K562 (cell line): Measurements from ENCODE around the gene PSMA2. TPM values are rescaled to one million over a fixed set of nuclear protein-coding genes. Genes with fewer than 3 reads are reported as not detected.
A peak's percentile ranks its signal among the peaks of the same experiment; 100 is the strongest.

Source experiments
- CBX5 ChIP-seq: IDR thresholded peaks from 2 replicates; pipeline ENCODE4 v1.6.1; 2014; ENCODE audit warnings: low read depth, borderline replicate concordance
- L3MBTL2 ChIP-seq: fragments of 450-650 bp; IDR thresholded peaks from 2 replicates; pipeline ENCODE4 v1.6.1; 2016; ENCODE audit warnings: mild to moderate bottlenecking, moderate library complexity
- MXI1 ChIP-seq: IDR thresholded peaks from 2 replicates; pipeline ENCODE4 v1.6.1; 2011; ENCODE audit warnings: low read depth, mild to moderate bottlenecking, improper control_type of control experiment, low read length
- NCOA6 ChIP-seq: fragments of 450-650 bp; IDR thresholded peaks from 2 replicates; pipeline ENCODE4 v1.6.1; 2017; ENCODE audit warnings: mild to moderate bottlenecking
- TEAD4 ChIP-seq, 2 experiments: sonication (generic) in 1 of 2; formaldehyde crosslinking in 1 of 2; IDR thresholded peaks; 2 replicates each; pipeline versions ENCODE4 v1.6.1 to v1.8.0; 2012 to 2022; ENCODE audit warnings: borderline replicate concordance in 1 of 2, inconsistent platforms in 1 of 2, low read length in 1 of 2, mild to moderate bottlenecking in 1 of 2, missing genetic modification reagents in 1 of 2
- TFAM ChIP-seq: fragments of 250-450 bp; sonication (Bioruptor Pico); conservative IDR thresholded peaks from 2 replicates; pipeline ENCODE4 v1.5.0; 2021; ENCODE audit warnings: mild to moderate bottlenecking, moderate library complexity
- ZFP1 ChIP-seq: fragments of 450-650 bp; formaldehyde crosslinking; IDR thresholded peaks from 2 replicates; pipeline ENCODE4 v1.4.0; 2020; ENCODE audit warnings: mild to moderate bottlenecking, mixed read lengths
- polyA plus RNA-seq, 8 experiments: library from polyadenylated mRNA; depleted of rRNA in 4 of 8; stranded (reverse) in 5 of 8; unstranded in 3 of 8; fragments of >200 nt; fragmentation: Nextera tagmentation in 2 of 8; fragmentation: Illumina TruSeq in 1 of 8; extraction: Ambion mirVana in 2 of 8; extraction: Trizol in 1 of 8; gene quantifications; 2 replicates each; pipeline versions ENCODE4 v1.2.1 to v1.2.3, GENCODE V29; 2011 to 2014; ENCODE audit warnings: inconsistent platforms in 1 of 8, missing spikeins in 1 of 8
- total RNA-seq, 7 experiments: library from RNA; depleted of rRNA in 6 of 7; stranded (reverse); fragments of >200 nt in 6 of 7; fragmentation: Illumina TruSeq in 2 of 7; extraction: Trizol in 2 of 7; gene quantifications; 2 replicates each; pipeline versions ENCODE4 v1.2.1 to v1.2.3, GENCODE V29; 2011 to 2021; ENCODE audit warnings: low replicate concordance in 1 of 7
- TF ChIP-seq, protein P1 (sequence below): sonication (generic); formaldehyde crosslinking; IDR thresholded peaks from 2 replicates; pipeline ENCODE4 v1.8.0; 2023; ENCODE audit warnings: mild to moderate bottlenecking, missing genetic modification reagents
- TF ChIP-seq, protein P2 (sequence below), 2 experiments: fragments of 450-650 bp in 1 of 2; sonication (generic) in 1 of 2; formaldehyde crosslinking in 1 of 2; IDR thresholded peaks; 2 replicates each; pipeline versions ENCODE4 v1.7.1 to v1.9.0; 2016 to 2022; ENCODE audit warnings: inconsistent platforms in 1 of 2, mild to moderate bottlenecking in 1 of 2, missing genetic modification reagents in 1 of 2
- TF ChIP-seq, protein P3 (sequence below), 2 experiments: fragments of 450-650 bp; conservative IDR thresholded peaks; 2 replicates each; pipeline ENCODE4 v1.6.1; 2017; ENCODE audit warnings: mild to moderate bottlenecking in 2 of 2, moderate library complexity in 2 of 2
- TF ChIP-seq, protein P4 (sequence below): fragments of 250-450 bp; sonication (Bioruptor Pico); IDR thresholded peaks from 2 replicates; pipeline ENCODE4 v1.8.0; 2021; ENCODE audit warnings: moderate library complexity, mild to moderate bottlenecking, inconsistent platforms

PSMA2 gene
- total and polyA plus RNA-seq, 9 of the 15 experiments (the other 6 are each of a cell fraction or from before 2014, with no cell fraction given) = 91.7 to 1,070 (median 213) TPM

DNA sequence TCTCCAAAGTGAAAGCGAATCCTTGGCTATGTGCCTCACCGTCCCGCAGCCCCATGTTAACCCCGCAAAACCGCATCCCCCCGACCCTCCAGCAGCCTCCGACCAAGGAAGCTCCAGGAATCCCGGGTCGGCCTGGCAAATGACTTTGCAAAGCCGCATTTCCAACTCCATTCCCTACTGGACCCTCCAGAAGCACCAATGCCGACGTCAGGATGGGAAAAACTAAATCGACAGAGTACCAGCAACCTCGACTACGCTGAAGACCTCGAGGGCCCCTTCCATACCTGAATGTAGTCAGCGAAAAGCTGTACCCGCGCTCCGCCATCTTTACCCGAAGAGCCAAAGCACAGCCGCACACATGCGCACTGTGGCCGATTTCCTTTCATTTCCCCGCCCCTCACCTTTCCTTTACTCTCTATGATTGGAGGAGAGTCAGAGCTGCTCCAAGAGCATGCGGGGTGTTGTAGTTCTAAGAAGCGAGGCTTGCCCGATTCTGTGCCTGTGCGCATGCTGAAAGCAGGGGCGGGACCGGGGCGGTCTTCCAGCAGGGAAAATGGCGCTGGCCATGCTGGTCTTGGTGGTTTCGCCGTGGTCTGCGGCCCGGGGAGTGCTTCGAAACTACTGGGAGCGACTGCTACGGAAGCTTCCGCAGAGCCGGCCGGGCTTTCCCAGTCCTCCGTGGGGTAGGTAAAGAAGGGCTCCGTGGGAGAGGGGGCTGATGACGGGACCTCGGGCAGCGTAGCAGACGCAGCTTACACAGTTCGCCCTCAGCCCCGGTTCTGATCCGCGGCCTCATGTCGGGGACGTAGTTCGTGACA lies at the start of gene PSMA2, which contains the start of gene MRPL32 (continued):
- TF ChIP-seq, protein P1, sequence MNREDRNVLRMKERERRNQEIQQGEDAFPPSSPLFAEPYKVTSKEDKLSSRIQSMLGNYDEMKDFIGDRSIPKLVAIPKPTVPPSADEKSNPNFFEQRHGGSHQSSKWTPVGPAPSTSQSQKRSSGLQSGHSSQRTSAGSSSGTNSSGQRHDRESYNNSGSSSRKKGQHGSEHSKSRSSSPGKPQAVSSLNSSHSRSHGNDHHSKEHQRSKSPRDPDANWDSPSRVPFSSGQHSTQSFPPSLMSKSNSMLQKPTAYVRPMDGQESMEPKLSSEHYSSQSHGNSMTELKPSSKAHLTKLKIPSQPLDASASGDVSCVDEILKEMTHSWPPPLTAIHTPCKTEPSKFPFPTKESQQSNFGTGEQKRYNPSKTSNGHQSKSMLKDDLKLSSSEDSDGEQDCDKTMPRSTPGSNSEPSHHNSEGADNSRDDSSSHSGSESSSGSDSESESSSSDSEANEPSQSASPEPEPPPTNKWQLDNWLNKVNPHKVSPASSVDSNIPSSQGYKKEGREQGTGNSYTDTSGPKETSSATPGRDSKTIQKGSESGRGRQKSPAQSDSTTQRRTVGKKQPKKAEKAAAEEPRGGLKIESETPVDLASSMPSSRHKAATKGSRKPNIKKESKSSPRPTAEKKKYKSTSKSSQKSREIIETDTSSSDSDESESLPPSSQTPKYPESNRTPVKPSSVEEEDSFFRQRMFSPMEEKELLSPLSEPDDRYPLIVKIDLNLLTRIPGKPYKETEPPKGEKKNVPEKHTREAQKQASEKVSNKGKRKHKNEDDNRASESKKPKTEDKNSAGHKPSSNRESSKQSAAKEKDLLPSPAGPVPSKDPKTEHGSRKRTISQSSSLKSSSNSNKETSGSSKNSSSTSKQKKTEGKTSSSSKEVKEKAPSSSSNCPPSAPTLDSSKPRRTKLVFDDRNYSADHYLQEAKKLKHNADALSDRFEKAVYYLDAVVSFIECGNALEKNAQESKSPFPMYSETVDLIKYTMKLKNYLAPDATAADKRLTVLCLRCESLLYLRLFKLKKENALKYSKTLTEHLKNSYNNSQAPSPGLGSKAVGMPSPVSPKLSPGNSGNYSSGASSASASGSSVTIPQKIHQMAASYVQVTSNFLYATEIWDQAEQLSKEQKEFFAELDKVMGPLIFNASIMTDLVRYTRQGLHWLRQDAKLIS (CRISPR knock-in tag) = no peak; the same call in 1 of the 2 replicates
- TF ChIP-seq CBX5 (no peak), TEAD4 (IDR thresholded peaks at IDR 0.05; ENCODE audit: low read length) (no peak), TEAD4 (CRISPR knock-in tag; IDR thresholded peaks at IDR 0.05; ENCODE audit: borderline replicate concordance) (no peak), ZFP1 (CRISPR knock-in tag) (no peak), TFAM (CRISPR knock-in tag) (no peak), L3MBTL2 (peak; percentile 50; the same call in 1 of the 2 replicates), MXI1 (peak; percentile 95), NCOA6 (no peak)
- TF ChIP-seq, protein P2, sequence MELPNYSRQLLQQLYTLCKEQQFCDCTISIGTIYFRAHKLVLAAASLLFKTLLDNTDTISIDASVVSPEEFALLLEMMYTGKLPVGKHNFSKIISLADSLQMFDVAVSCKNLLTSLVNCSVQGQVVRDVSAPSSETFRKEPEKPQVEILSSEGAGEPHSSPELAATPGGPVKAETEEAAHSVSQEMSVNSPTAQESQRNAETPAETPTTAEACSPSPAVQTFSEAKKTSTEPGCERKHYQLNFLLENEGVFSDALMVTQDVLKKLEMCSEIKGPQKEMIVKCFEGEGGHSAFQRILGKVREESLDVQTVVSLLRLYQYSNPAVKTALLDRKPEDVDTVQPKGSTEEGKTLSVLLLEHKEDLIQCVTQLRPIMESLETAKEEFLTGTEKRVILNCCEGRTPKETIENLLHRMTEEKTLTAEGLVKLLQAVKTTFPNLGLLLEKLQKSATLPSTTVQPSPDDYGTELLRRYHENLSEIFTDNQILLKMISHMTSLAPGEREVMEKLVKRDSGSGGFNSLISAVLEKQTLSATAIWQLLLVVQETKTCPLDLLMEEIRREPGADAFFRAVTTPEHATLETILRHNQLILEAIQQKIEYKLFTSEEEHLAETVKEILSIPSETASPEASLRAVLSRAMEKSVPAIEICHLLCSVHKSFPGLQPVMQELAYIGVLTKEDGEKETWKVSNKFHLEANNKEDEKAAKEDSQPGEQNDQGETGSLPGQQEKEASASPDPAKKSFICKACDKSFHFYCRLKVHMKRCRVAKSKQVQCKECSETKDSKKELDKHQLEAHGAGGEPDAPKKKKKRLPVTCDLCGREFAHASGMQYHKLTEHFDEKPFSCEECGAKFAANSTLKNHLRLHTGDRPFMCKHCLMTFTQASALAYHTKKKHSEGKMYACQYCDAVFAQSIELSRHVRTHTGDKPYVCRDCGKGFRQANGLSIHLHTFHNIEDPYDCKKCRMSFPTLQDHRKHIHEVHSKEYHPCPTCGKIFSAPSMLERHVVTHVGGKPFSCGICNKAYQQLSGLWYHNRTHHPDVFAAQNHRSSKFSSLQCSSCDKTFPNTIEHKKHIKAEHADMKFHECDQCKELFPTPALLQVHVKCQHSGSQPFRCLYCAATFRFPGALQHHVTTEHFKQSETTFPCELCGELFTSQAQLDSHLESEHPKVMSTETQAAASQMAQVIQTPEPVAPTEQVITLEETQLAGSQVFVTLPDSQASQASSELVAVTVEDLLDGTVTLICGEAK (IDR thresholded peaks at IDR 0.05) = 0 out of 2 replicates have a peak, but pooled peaks have one; percentile 10
- TF ChIP-seq, protein P2 (CRISPR knock-in tag; IDR thresholded peaks at IDR 0.05) = no peak
- TF ChIP-seq, protein P3, sequence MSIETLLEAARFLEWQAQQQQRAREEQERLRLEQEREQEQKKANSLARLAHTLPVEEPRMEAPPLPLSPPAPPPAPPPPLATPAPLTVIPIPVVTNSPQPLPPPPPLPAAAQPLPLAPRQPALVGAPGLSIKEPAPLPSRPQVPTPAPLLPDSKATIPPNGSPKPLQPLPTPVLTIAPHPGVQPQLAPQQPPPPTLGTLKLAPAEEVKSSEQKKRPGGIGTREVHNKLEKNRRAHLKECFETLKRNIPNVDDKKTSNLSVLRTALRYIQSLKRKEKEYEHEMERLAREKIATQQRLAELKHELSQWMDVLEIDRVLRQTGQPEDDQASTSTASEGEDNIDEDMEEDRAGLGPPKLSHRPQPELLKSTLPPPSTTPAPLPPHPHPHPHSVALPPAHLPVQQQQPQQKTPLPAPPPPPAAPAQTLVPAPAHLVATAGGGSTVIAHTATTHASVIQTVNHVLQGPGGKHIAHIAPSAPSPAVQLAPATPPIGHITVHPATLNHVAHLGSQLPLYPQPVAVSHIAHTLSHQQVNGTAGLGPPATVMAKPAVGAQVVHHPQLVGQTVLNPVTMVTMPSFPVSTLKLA (conservative IDR thresholded peaks at IDR 0.05) = peak; percentile 78 to 90
- TF ChIP-seq, protein P4, sequence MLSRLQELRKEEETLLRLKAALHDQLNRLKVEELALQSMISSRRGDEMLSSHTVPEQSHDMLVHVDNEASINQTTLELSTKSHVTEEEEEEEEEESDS (CRISPR knock-in tag) = no peak
